K562 (cell line): ENCODE measurements around the gene TDRD10. TPM values are rescaled to one million over a fixed set of nuclear protein-coding genes. Genes with fewer than 3 reads are reported as not detected.

Experiments
- CBX5 ChIP-seq: IDR thresholded peaks from 2 replicates; pipeline ENCODE4 v1.6.1; 2014; ENCODE audit warnings: low read depth, borderline replicate concordance
- DDX20 ChIP-seq: fragments of 450-650 bp; IDR thresholded peaks from 2 replicates; pipeline ENCODE4 v1.6.1; 2016; ENCODE audit warnings: missing genetic modification characterization, low read depth, mild to moderate bottlenecking, missing compliant biosample characterization, moderate library complexity
- HDAC2 ChIP-seq: fragments of 450-650 bp; IDR thresholded peaks from 2 replicates; pipeline ENCODE4 v1.6.1; 2016; ENCODE audit warnings: mild to moderate bottlenecking
- HDAC8 ChIP-seq: fragments of 450-650 bp; IDR thresholded peaks from 2 replicates; pipeline ENCODE4 v1.6.1; 2016; ENCODE audit warnings: mild to moderate bottlenecking, missing genetic modification characterization, moderate library complexity, missing compliant biosample characterization
- ILF3 ChIP-seq: fragments of 450-650 bp; IDR thresholded peaks from 2 replicates; pipeline ENCODE4 v1.6.1; 2018; ENCODE audit warnings: antibody characterized with exemption, mild to moderate bottlenecking, moderate library complexity, borderline replicate concordance
- KAT7 ChIP-seq: sonication (generic); formaldehyde crosslinking; IDR thresholded peaks from 2 replicates; pipeline ENCODE4 v1.8.0; 2022; ENCODE audit warnings: missing genetic modification reagents, mild to moderate bottlenecking, borderline replicate concordance
- KLF10 ChIP-seq: fragments of 250-450 bp; sonication (Bioruptor Pico); IDR thresholded peaks from 2 replicates; pipeline ENCODE4 v1.6.1; 2021; ENCODE audit warnings: matching md5 sums
- MAFK ChIP-seq: IDR thresholded peaks from 2 replicates; pipeline ENCODE4 v1.6.1; 2011; ENCODE audit warnings: low read length, improper control_type of control experiment
- MECOM ChIP-seq: fragments of 250-450 bp; sonication (Bioruptor Pico); IDR thresholded peaks from 2 replicates; pipeline ENCODE4 v1.8.0; 2022; ENCODE audit warnings: inconsistent platforms
- MYC ChIP-seq, 2 experiments: fragments of 250-450 bp in 1 of 2; sonication (Bioruptor Pico) in 1 of 2; IDR thresholded peaks; 2 replicates each; pipeline versions ENCODE4 v1.5.1 to v1.6.1; 2012 to 2021; ENCODE audit warnings: low read depth in 2 of 2, borderline replicate concordance in 1 of 2, improper control_type of control experiment in 1 of 2, low read length in 1 of 2, mild to moderate bottlenecking in 1 of 2, moderate library complexity in 1 of 2
- TCF3 ChIP-seq: sonication (generic); formaldehyde crosslinking; IDR thresholded peaks from 2 replicates; pipeline ENCODE4 v1.4.0; 2020; ENCODE audit warnings: mild to moderate bottlenecking, missing genetic modification reagents
- TEAD1 ChIP-seq, 2 experiments: fragments of 450-650 bp in 1 of 2; sonication (generic) in 1 of 2; formaldehyde crosslinking; IDR thresholded peaks; 2 replicates each; pipeline versions ENCODE4 v1.4.0 to v1.8.0; 2020 to 2022; ENCODE audit warnings: mild to moderate bottlenecking in 2 of 2, missing genetic modification reagents in 1 of 2
- TFAM ChIP-seq: fragments of 250-450 bp; sonication (Bioruptor Pico); conservative IDR thresholded peaks from 2 replicates; pipeline ENCODE4 v1.5.0; 2021; ENCODE audit warnings: mild to moderate bottlenecking, moderate library complexity
- U2AF2 ChIP-seq: fragments of 200-400 bp; formaldehyde crosslinking; optimal IDR thresholded peaks from 2 replicates; pipeline ENCODE3; 2017; ENCODE audit warnings: low read depth, mild to moderate bottlenecking, low read length
- ZBTB43 ChIP-seq: sonication (generic); formaldehyde crosslinking; IDR thresholded peaks from 2 replicates; pipeline ENCODE4 v1.8.0; 2023; ENCODE audit warnings: mild to moderate bottlenecking, missing genetic modification reagents
- ZBTB5 ChIP-seq: fragments of 450-650 bp; IDR thresholded peaks from 2 replicates; pipeline ENCODE4 v1.6.1; 2017; ENCODE audit warnings: antibody characterized with exemption
- ZC3H8 ChIP-seq: fragments of 450-650 bp; IDR thresholded peaks from 2 replicates; pipeline ENCODE4 v1.6.1; 2017
- ZFX ChIP-seq: sonication (generic); formaldehyde crosslinking; IDR thresholded peaks from 2 replicates; pipeline ENCODE4 v1.8.0; 2022; ENCODE audit warnings: mild to moderate bottlenecking, missing genetic modification reagents, moderate library complexity
- ZNF707 ChIP-seq: fragments of 250-450 bp; sonication (Bioruptor Pico); conservative IDR thresholded peaks from 2 replicates; pipeline ENCODE4 v1.8.0; 2022; ENCODE audit warnings: inconsistent platforms, mild to moderate bottlenecking, moderate library complexity
- polyA plus RNA-seq, 8 experiments: library from polyadenylated mRNA; depleted of rRNA in 4 of 8; stranded (reverse) in 5 of 8; unstranded in 3 of 8; fragments of >200 nt; fragmentation: Nextera tagmentation in 2 of 8; fragmentation: Illumina TruSeq in 1 of 8; extraction: Ambion mirVana in 2 of 8; extraction: Trizol in 1 of 8; gene quantifications; 2 replicates each; pipeline versions ENCODE4 v1.2.1 to v1.2.3, GENCODE V29; 2011 to 2014; ENCODE audit warnings: inconsistent platforms in 1 of 8, missing spikeins in 1 of 8
- total RNA-seq, 7 experiments: library from RNA; depleted of rRNA in 6 of 7; stranded (reverse); fragments of >200 nt in 6 of 7; fragmentation: Illumina TruSeq in 2 of 7; extraction: Trizol in 2 of 7; gene quantifications; 2 replicates each; pipeline versions ENCODE4 v1.2.1 to v1.2.3, GENCODE V29; 2011 to 2021; ENCODE audit warnings: low replicate concordance in 1 of 7
- TF ChIP-seq, protein P1 (sequence below): fragments of 250-450 bp; sonication (Bioruptor Pico); IDR thresholded peaks from 2 replicates; pipeline ENCODE4 v1.4.0; 2020; ENCODE audit warnings: mild to moderate bottlenecking, moderate library complexity
- TF ChIP-seq, protein P2 (sequence below): sonication (generic); formaldehyde crosslinking; IDR thresholded peaks from 2 replicates; pipeline ENCODE4 v1.4.0; 2020; ENCODE audit warnings: mild to moderate bottlenecking, missing genetic modification reagents

TDRD10 gene
- total and polyA plus RNA-seq, 9 of the 15 experiments (the other 6 are each of a cell fraction or from before 2014, with no cell fraction given): not detected

DNA sequence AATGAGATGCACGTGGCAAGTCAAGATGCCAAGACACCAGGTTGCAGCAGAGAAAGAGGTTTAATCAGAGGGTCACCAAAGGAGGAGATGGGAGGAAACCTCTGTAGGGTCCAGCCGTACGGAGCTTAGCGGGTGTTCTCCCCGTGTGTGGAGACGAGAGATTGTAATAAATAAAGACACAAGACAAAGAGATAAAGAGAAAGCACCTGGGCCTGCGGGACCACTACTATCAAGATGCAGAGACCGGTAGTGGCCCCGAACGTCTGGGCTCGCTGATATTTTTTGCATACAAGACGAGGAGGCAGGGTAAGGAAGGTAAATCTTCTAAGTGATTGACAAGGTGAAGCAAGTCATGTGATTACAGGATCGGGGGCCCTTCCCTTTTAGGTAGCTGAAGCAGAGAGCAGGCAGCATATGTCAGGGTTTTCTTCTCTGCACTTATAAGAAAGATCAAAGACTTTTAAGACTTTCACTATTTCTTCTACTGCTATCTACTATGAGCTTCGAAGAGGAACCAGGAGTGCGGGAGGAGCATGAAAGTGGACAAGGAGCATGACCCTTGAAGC lies 41.2 kb upstream of the TDRD10 start (continued):
- no peak for TF ChIP-seq MAFK
- TF ChIP-seq TFAM (CRISPR knock-in tag): no peak
- TF ChIP-seq HDAC2: 0 out of 2 replicates have a peak, but pooled peaks have one; percentile 20
- no peak for TF ChIP-seq MYC (IDR thresholded peaks at IDR 0.05; ENCODE audit: low read depth, low read length)
- no peak for TF ChIP-seq MYC (CRISPR knock-in tag; IDR thresholded peaks at IDR 0.05; ENCODE audit: borderline replicate concordance, low read depth)
- no peak for TF ChIP-seq ZFX (CRISPR knock-in tag)
- no peak for TF ChIP-seq U2AF2
- no peak for TF ChIP-seq KLF10
- no peak for TF ChIP-seq ILF3
- TF ChIP-seq, protein P1, sequence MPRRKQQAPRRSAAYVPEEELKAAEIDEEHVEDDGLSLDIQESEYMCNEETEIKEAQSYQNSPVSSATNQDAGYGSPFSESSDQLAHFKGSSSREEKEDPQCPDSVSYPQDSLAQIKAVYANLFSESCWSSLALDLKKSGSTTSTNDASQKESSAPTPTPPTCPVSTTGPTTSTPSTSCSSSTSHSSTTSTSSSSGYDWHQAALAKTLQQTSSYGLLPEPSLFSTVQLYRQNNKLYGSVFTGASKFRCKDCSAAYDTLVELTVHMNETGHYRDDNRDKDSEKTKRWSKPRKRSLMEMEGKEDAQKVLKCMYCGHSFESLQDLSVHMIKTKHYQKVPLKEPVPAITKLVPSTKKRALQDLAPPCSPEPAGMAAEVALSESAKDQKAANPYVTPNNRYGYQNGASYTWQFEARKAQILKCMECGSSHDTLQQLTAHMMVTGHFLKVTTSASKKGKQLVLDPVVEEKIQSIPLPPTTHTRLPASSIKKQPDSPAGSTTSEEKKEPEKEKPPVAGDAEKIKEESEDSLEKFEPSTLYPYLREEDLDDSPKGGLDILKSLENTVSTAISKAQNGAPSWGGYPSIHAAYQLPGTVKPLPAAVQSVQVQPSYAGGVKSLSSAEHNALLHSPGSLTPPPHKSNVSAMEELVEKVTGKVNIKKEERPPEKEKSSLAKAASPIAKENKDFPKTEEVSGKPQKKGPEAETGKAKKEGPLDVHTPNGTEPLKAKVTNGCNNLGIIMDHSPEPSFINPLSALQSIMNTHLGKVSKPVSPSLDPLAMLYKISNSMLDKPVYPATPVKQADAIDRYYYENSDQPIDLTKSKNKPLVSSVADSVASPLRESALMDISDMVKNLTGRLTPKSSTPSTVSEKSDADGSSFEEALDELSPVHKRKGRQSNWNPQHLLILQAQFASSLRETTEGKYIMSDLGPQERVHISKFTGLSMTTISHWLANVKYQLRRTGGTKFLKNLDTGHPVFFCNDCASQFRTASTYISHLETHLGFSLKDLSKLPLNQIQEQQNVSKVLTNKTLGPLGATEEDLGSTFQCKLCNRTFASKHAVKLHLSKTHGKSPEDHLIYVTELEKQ (CRISPR knock-in tag): no peak
- no peak for TF ChIP-seq DDX20 (tag)
- no peak for TF ChIP-seq ZBTB43 (CRISPR knock-in tag)
- TF ChIP-seq, protein P2, sequence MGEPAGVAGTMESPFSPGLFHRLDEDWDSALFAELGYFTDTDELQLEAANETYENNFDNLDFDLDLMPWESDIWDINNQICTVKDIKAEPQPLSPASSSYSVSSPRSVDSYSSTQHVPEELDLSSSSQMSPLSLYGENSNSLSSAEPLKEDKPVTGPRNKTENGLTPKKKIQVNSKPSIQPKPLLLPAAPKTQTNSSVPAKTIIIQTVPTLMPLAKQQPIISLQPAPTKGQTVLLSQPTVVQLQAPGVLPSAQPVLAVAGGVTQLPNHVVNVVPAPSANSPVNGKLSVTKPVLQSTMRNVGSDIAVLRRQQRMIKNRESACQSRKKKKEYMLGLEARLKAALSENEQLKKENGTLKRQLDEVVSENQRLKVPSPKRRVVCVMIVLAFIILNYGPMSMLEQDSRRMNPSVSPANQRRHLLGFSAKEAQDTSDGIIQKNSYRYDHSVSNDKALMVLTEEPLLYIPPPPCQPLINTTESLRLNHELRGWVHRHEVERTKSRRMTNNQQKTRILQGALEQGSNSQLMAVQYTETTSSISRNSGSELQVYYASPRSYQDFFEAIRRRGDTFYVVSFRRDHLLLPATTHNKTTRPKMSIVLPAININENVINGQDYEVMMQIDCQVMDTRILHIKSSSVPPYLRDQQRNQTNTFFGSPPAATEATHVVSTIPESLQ: no peak
- TF ChIP-seq ZNF707 (CRISPR knock-in tag): no peak
- no peak for TF ChIP-seq CBX5
- TF ChIP-seq ZBTB5: no peak
- no peak for TF ChIP-seq ZC3H8
- TF ChIP-seq HDAC8 (tag): no peak
- TF ChIP-seq TEAD1 (CRISPR knock-in tag; IDR thresholded peaks at IDR 0.05): no peak
- TF ChIP-seq MECOM: no peak
- TF ChIP-seq KAT7 (CRISPR knock-in tag): no peak
- peak; percentile 37; the same call in 1 of the 2 replicates for TF ChIP-seq TCF3 (CRISPR knock-in tag)
